Measurements from ENCODE around the gene SEMA4B. TPM values are rescaled to one million over a fixed set of nuclear protein-coding genes. Genes with fewer than 3 reads are reported as not detected.

Gene SEMA4B
- total and polyA plus RNA-seq, 2 experiments from 2014 or later, result 16.7 to 48.2 TPM

DNA sequence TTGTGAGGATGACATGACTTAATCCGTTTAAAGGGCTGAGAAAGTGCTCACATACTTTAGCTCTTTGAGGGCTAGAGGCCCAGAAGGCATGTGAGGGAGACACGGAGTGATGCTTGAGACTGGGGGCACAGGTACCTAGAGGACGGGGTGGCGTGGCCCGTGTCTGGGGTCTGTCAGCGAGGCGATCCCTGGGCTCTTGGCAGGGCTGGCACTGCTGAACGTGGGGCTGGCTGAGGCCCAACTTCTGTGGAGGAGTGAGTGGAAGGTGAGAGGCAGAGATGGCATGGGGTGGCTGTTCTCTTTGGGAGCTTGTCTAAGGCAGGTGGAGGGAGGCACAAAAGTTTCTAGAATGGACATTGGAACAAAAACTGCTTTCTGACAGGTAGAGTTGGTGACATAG is 9.5 kb downstream of the SEMA4B start (continued):
- TF ChIP-seq, protein P1, sequence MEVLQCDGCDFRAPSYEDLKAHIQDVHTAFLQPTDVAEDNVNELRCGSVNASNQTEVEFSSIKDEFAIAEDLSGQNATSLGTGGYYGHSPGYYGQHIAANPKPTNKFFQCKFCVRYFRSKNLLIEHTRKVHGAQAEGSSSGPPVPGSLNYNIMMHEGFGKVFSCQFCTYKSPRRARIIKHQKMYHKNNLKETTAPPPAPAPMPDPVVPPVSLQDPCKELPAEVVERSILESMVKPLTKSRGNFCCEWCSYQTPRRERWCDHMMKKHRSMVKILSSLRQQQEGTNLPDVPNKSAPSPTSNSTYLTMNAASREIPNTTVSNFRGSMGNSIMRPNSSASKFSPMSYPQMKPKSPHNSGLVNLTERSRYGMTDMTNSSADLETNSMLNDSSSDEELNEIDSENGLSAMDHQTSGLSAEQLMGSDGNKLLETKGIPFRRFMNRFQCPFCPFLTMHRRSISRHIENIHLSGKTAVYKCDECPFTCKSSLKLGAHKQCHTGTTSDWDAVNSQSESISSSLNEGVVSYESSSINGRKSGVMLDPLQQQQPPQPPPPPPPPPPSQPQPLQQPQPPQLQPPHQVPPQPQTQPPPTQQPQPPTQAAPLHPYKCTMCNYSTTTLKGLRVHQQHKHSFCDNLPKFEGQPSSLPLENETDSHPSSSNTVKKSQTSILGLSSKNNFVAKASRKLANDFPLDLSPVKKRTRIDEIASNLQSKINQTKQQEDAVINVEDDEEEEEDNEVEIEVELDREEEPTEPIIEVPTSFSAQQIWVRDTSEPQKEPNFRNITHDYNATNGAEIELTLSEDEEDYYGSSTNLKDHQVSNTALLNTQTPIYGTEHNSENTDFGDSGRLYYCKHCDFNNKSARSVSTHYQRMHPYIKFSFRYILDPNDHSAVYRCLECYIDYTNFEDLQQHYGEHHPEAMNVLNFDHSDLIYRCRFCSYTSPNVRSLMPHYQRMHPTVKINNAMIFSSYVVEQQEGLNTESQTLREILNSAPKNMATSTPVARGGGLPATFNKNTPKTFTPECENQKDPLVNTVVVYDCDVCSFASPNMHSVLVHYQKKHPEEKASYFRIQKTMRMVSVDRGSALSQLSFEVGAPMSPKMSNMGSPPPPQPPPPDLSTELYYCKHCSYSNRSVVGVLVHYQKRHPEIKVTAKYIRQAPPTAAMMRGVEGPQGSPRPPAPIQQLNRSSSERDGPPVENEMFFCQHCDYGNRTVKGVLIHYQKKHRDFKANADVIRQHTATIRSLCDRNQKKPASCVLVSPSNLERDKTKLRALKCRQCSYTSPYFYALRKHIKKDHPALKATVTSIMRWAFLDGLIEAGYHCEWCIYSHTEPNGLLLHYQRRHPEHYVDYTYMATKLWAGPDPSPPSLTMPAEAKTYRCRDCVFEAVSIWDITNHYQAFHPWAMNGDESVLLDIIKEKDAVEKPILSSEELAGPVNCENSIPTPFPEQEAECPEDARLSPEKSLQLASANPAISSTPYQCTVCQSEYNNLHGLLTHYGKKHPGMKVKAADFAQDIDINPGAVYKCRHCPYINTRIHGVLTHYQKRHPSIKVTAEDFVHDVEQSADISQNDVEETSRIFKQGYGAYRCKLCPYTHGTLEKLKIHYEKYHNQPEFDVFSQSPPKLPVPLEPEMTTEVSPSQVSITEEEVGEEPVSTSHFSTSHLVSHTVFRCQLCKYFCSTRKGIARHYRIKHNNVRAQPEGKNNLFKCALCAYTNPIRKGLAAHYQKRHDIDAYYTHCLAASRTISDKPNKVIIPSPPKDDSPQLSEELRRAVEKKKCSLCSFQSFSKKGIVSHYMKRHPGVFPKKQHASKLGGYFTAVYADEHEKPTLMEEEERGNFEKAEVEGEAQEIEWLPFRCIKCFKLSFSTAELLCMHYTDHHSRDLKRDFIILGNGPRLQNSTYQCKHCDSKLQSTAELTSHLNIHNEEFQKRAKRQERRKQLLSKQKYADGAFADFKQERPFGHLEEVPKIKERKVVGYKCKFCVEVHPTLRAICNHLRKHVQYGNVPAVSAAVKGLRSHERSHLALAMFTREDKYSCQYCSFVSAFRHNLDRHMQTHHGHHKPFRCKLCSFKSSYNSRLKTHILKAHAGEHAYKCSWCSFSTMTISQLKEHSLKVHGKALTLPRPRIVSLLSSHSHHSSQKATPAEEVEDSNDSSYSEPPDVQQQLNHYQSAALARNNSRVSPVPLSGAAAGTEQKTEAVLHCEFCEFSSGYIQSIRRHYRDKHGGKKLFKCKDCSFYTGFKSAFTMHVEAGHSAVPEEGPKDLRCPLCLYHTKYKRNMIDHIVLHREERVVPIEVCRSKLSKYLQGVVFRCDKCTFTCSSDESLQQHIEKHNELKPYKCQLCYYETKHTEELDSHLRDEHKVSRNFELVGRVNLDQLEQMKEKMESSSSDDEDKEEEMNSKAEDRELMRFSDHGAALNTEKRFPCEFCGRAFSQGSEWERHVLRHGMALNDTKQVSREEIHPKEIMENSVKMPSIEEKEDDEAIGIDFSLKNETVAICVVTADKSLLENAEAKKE (CRISPR knock-in tag; IDR thresholded peaks at IDR 0.05), result no peak
- TF ChIP-seq EZH2phosphoT487 (IDR thresholded peaks at IDR 0.05; ENCODE audit: unreplicated experiment), result no peak
- TF ChIP-seq EZH2 (IDR thresholded peaks at IDR 0.05; ENCODE audit: low read depth, unreplicated experiment), result no peak
- no peak for TF ChIP-seq ZNF114 (CRISPR knock-in tag; IDR thresholded peaks at IDR 0.05)
- no peak for TF ChIP-seq STAT1 (IDR thresholded peaks at IDR 0.05; ENCODE audit: unreplicated experiment)

DNA sequence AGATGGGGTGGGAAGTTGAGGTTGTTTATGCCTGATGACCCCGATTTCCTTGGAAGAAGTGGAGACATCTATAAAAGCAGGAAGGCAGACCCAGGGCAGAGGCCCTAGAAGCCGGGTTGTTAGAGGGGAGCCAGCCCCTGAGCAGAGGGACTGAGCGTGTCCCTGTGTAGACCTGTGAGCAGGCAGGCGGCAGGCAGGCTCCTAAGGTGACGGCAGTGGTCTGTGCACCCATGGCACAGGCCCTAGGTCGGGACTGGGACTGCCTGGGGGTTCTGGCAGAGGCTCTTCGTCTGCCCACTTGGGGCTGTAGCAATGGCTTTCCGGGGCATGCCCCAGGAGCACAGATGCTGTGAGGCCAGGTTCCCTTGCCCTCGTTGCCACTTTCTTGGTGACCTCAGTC is 9.9 kb downstream of the SEMA4B start:
- Histone ChIP-seq H3K4me3 (no peak overlapping the region), H3K4me1 (ENCODE audit: insufficient read depth) (no peaks in the 10 kb centered on the region), H4K20me1 (replicated peaks; ENCODE audit: insufficient read depth) (peaks cover 9% of the 10 kb centered on the region), H3K79me2 (replicated peaks; ENCODE audit: insufficient read depth) (peaks cover 32% of the 10 kb centered on the region), H3F3A (replicated peaks; ENCODE audit: low read depth) (no peaks in the 10 kb centered on the region), H3K4me2 (no peak overlapping the region), H3K27me3 (ENCODE audit: insufficient read depth) (no peaks in the 10 kb centered on the region), H3K9me2 (ENCODE audit: insufficient read depth) (no peaks in the 10 kb centered on the region), H3K27ac (ENCODE audit: low read depth) (no peak overlapping the region), H3K36me3 (ENCODE audit: insufficient read depth) (no peaks in the 10 kb centered on the region), H2AFZ (no peak overlapping the region)
- peaks cover 10% of the 10 kb centered on the region; the same call in 2 of the 3 replicates for H3K36me3 Mint-ChIP-seq (ENCODE audit: low read depth)
- DNase-seq (ENCODE audit: low spot score) (no peak), ATAC-seq (no peak)
- peaks cover 13% of the 10 kb centered on the region for H3K4me1 Mint-ChIP-seq
- H3K9me3 Mint-ChIP-seq, result no peaks in the 10 kb centered on the region
- no peak overlapping the region for H3K4me3 Mint-ChIP-seq
- peaks cover 13% of the 10 kb centered on the region for H3K27me3 Mint-ChIP-seq (ENCODE audit: insufficient read depth, low read depth, poor library complexity)
- H3K27ac Mint-ChIP-seq, result no peak overlapping the region; the same call in 1 of the 2 replicates
- TF ChIP-seq, protein P1 (CRISPR knock-in tag; IDR thresholded peaks at IDR 0.05), result no peak
- TF ChIP-seq ZNF331 (CRISPR knock-in tag; IDR thresholded peaks at IDR 0.05; ENCODE audit: low read depth), result no peak
- TF ChIP-seq POLR2AphosphoS5 (IDR thresholded peaks at IDR 0.05; ENCODE audit: low read depth), result no peak
- no peak for TF ChIP-seq EZH2 (IDR thresholded peaks at IDR 0.05; ENCODE audit: low read depth, unreplicated experiment)
- TF ChIP-seq ZNF114 (CRISPR knock-in tag; IDR thresholded peaks at IDR 0.05), result no peak
- no peak for TF ChIP-seq STAT1 (IDR thresholded peaks at IDR 0.05; ENCODE audit: unreplicated experiment)
- TF ChIP-seq CREB1 (CRISPR knock-in tag; IDR thresholded peaks at IDR 0.05; ENCODE audit: low read depth), result no peak

Measured in GM23338 (cell line).